ENCODE measurements around the gene KCNMB4.

Gene KCNMB4

GRCh38 chr12:70365648-70366518 is at the start of gene KCNMB4:
KCNMB4 (plus strand) TSS chr12:70366290; CDS start chr12:70366735, 445 bp downstream.
- DNase-seq (ENCODE audit: insufficient read length, low spot score) = peak; percentile 77
- peak; percentile 44 for FAIRE-seq

- FAIRE-seq (no peak), DNase-seq (ENCODE audit: insufficient read length, low spot score) (no peak)
These were observed 48.3 kb upstream of the KCNMB4 start for GRCh38 chr12:70317781-70318180.

- FAIRE-seq = no peak
These were observed 46.5 kb upstream of the KCNMB4 start for GRCh38 chr12:70319605-70320004.

GRCh38 chr12:70321191-70321590 is 44.9 kb upstream of the KCNMB4 start:
- no peak for DNase-seq (ENCODE audit: insufficient read length, low spot score)
- FAIRE-seq = no peak

More at GRCh38 chr12:70319605-70320004, 46.5 kb upstream of the KCNMB4 start:
- DNase-seq (ENCODE audit: insufficient read length, low spot score) = no peak

DNA sequence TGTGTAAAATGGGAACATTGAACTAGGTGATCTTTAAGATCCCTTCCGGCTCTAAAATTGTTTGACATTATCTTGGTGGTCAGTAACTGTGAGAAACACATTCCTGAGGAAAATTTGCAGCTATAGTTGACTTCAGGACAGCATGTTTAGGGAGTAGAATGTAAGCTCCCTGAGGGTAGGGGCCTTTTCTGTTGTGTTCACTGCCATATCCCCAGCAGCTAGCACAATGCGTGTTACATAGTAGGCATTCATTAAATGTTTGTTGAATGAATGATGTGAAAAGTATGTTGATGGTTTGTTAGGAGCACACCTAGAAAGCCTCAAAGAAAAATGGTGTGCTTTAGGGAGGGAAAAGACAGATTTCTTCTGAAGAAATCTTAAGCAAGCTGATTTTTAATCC is 38.5 kb upstream of the KCNMB4 start:
- no peak for DNase-seq (ENCODE audit: insufficient read length, low spot score)
- no peak for FAIRE-seq

DNA sequence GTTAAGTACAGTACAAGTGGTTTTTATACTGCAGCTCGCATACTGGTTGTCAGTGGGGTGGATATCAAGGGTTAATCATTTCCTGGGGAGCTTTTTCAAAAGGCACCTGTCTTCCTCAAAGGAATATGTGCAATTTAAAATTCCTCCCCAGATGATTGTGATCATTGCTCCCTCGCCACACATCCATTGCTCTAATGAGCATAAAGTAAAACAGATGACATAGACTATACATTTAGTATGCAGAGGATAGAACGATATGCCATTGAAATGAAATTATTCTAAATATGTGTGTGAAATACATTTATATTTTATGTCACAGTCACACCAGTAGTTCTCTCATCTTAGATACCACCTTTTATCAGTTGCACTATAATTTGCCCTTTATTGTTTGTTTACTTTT is 36.4 kb upstream of the KCNMB4 start:
- DNase-seq (ENCODE audit: insufficient read length, low spot score) (no peak), FAIRE-seq (no peak)

- DNase-seq (ENCODE audit: insufficient read length, low spot score) (no peak), FAIRE-seq (no peak)
These were observed 35.9 kb upstream of the KCNMB4 start for GRCh38 chr12:70330158-70330557.

- DNase-seq (ENCODE audit: insufficient read length, low spot score) = no peak
- FAIRE-seq = no peak
These were observed 33.9 kb upstream of the KCNMB4 start for GRCh38 chr12:70332236-70332635.

DNA sequence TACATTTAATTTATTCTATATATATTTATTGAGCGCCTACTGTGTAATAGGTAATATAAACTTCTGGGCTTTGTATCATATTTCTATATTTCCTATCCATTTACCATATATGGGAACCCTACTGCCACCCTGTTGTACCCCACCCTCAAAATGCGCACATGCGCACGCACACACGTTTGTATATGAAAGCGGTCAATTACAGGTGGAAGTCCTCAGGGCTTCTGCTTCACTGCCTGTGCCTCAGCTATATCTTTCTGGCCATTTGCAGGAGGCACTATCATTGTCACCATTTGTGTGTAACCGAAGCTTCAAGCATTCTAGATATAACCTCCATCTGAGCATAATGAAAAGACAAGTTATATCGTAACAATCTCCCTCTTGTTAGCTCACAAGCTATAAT is 31.3 kb upstream of the KCNMB4 start:
- FAIRE-seq = no peak

GRCh38 chr12:70338531-70338930 is 27.6 kb upstream of the KCNMB4 start:
- FAIRE-seq (no peak), DNase-seq (ENCODE audit: insufficient read length, low spot score) (no peak)

More for the DNA sequence above, 31.3 kb upstream of the KCNMB4 start:
- no peak for DNase-seq (ENCODE audit: insufficient read length, low spot score)

DNA sequence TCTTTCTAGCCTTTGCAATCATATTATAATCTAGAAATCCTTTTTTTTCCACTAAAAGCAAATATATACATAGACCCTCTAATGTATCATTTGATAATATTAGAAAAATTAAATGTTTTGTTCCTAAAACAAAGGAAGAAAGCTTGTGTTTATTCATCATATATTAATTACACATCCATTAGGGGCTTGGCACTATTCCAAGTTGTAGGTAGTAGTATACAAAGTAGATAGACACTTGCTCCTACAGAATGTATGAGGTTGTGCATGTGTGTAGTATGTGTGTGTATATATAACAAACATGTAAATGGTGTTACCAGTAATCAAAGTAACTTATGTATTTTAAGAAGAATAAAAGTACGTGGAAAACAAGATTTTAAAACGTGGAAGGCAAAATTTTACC is 15.0 kb upstream of the KCNMB4 start:
- FAIRE-seq (no peak), DNase-seq (ENCODE audit: insufficient read length, low spot score) (no peak)

DNA sequence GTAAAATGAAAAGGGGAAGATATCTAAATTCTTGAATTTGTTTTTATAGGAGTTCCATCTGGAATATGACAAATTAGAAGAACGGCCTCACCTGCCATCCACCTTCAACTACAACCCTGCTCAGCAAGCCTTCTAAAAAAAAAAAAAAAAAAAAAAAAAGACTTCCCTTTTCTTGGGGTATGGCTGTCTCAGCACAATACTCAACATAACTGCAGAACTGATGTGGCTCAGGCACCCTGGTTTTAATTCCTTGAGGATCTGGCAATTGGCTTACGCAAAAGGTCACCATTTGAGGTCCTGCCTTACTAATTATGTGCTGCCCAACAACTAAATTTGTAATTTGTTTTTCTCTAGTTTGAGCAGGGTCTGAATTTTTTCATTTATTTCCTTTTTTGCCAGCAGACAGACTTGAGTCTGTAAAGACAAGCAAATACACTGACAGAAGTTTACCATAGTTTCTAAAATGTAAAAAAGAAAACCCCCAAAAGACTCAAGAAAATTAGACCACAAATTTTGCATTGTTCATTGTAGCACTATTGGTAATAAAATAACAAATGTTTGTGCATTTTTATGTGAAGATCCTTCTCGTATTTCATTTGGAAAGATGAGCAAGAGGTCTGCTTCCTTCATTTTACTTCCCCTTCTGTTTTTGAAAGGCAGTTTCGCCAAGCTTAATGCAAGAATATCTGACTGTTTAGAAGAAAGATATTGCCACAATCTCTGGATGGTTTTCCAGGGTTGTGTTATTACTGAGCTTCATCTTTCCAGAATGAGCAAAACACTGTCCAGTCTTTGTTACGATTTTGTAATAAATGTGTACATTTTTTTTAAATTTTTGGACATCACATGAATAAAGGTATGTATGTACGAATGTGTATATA is 12.1 kb upstream of the KCNMB4 start:
- DNase-seq (ENCODE audit: insufficient read length, low spot score) (no peak), FAIRE-seq (no peak)

DNA sequence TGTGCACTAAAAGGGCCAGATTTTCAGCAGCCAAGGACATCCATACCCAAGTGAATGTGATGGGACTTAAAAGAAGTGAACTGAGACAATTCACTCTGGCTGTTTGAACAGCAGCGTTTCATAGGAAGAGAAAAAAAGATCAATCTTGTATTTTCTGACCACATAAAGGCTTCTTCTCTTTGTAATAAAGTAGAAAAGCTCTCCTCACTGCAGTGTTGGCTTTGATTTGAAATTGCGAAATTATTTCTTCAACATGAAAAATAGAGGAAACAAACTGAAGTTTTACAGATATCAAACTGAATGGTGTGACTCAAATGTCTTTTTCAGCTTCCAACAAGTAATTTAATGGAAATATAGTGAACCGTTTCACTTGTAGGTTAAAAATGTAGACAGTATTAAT is 11.3 kb upstream of the KCNMB4 start:
- FAIRE-seq (no peak), DNase-seq (ENCODE audit: insufficient read length, low spot score) (no peak)

DNA sequence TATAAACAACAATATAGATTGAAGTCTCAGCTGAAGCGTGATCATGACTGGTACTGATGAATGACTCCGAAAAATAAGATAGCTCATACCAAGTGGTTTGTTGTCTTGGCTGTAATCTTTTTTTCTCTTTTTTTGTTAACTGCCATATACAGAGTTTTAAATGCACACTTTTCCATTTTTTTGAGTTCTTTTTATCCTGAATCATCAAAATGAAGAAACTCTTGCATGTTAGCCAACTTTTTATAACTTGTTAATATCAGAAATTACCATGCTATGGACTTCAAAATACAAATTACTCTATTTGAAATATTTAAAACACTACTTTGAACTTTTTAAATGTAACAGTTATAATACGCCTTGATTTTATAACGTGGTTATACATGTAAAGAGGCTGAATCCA is 10.1 kb upstream of the KCNMB4 start:
- no peak for FAIRE-seq
- no peak for DNase-seq (ENCODE audit: insufficient read length, low spot score)

- FAIRE-seq (no peak), DNase-seq (ENCODE audit: insufficient read length, low spot score) (no peak)
These were observed 6.5 kb upstream of the KCNMB4 start for GRCh38 chr12:70359458-70360197.

GRCh38 chr12:70360218-70360617 is 5.9 kb upstream of the KCNMB4 start:
- no peak for DNase-seq (ENCODE audit: insufficient read length, low spot score)
- no peak for FAIRE-seq

DNA sequence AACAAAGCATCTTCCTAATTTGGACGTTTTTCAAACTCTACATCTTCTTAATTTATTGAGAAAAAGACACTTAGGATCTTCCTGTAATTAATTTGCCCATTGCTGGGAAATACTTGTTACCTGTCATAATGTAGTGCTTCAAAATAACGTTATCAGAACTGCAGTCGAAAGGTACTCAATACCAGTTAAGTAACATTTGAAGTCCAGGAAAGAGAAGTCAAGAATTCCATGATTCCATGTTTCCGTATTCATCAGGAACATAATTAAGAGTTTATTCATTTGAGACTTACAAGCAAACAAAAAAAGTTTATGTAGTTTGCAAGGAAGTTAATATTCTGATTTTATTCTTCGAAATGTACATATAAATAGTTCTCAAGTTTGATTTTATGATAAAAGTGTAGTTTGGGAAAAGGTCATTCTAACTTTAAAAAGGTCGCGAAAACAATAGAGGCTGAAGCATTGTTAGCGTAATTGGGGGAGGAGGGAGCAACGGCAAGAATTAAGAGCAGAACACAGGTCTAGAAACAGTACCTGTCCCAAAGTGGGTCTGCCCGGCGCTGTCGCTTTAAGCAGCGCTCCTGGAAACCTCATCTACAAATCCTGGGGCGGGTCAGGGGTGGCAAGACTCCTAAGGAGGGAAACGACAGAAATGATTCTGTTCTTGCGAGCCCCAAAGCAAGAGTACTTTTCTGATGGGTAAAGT is 1.2 kb upstream of the KCNMB4 start:
- DNase-seq (ENCODE audit: insufficient read length, low spot score) = no peak
- no peak for FAIRE-seq

- DNase-seq (ENCODE audit: insufficient read length, low spot score) (no peak), FAIRE-seq (peak; percentile 73)
These were observed 767 bp upstream of the KCNMB4 start for GRCh38 chr12:70365398-70365647.

DNA sequence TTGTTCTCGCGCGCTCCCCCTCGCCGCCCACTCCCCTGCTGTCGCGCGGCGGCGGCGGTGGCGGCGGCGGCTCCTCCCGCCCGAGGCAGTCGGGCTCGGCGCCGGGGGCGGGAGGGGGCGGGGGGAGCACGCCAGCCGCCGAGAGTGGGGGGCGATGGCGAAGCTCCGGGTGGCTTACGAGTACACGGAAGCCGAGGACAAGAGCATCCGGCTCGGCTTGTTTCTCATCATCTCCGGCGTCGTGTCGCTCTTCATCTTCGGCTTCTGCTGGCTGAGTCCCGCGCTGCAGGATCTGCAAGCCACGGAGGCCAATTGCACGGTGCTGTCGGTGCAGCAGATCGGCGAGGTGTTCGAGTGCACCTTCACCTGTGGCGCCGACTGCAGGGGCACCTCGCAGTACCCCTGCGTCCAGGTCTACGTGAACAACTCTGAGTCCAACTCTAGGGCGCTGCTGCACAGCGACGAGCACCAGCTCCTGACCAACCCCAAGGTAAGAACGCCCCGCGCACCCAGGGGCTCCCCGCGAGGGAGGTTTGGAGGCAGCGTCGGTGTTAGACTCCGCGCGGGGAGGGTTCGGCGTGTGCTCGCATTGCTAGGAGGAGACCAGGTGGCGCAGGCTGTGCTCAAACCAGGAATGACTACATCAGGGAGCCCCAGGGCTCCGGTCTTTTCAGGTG is 629 bp downstream of the KCNMB4 start:
- DNase-seq (ENCODE audit: insufficient read length, low spot score) (peak; percentile 27), FAIRE-seq (peak; percentile 63)

Measured in HTR-8/SVneo (cell line).